H1 (cell line): ENCODE results near the gene RPL3. TPM values are rescaled to one million over a fixed set of nuclear protein-coding genes. Genes with fewer than 3 reads are reported as not detected.

ENCODE experiments used
- CHD7 ChIP-seq: fragments of 300-600 bp; sonication (generic); IDR thresholded peaks from 2 replicates; pipeline ENCODE4 v1.7.1; 2012; ENCODE audit warnings: low read length, moderate library complexity, mild to moderate bottlenecking, inconsistent platforms; ENCODE audit not compliant: insufficient replicate concordance
- MAFK ChIP-seq: IDR thresholded peaks from 2 replicates; pipeline ENCODE4 v1.6.1; 2012; ENCODE audit warnings: low read depth, mild to moderate bottlenecking, improper control_type of control experiment, low read length
- NANOG ChIP-seq: IDR thresholded peaks from 2 replicates; pipeline ENCODE4 v1.6.1; 2011; ENCODE audit warnings: low read length, low read depth, mild to moderate bottlenecking, inconsistent platforms; ENCODE audit not compliant: insufficient read depth, poor library complexity, severe bottlenecking
- POLR2AphosphoS5 ChIP-seq: IDR thresholded peaks from 2 replicates; pipeline ENCODE4 v1.6.1; 2011; ENCODE audit warnings: low read depth, low read length
- RAD21 ChIP-seq, 2 experiments: IDR thresholded peaks in 1 of 2; conservative IDR thresholded peaks in 1 of 2; 2 replicates each; pipeline ENCODE4 v1.6.1; 2011; ENCODE audit warnings: low read depth in 2 of 2, low read length in 2 of 2, improper control_type of control experiment in 1 of 2, inconsistent platforms in 1 of 2, mild to moderate bottlenecking in 1 of 2, moderate library complexity in 1 of 2
- RFX5 ChIP-seq: IDR thresholded peaks from 2 replicates; pipeline ENCODE4 v1.6.1; 2011; ENCODE audit warnings: low read depth, low read length, improper control_type of control experiment, borderline replicate concordance
- TBP ChIP-seq: IDR thresholded peaks from 2 replicates; pipeline ENCODE4 v1.6.1; 2011; ENCODE audit warnings: low read depth, low read length, improper control_type of control experiment
- polyA plus RNA-seq, 7 experiments: library from polyadenylated mRNA; depleted of rRNA in 3 of 7; stranded (reverse) in 5 of 7; unstranded in 2 of 7; fragments of >200 nt in 5 of 7; fragments of 200-250 nt in 2 of 7; gene quantifications; 1 replicate in 5 of 7; 2 replicates in 1 of 7; 4 replicates in 1 of 7; pipeline versions ENCODE4 v1.2.1 to v1.2.3, GENCODE V29; 2011 to 2013; ENCODE audit warnings: missing spikeins in 2 of 7, mixed read lengths in 2 of 7
- total RNA-seq: library from RNA; stranded (reverse); fragmentation: NEBNext Ultra II Directional; extraction: Animal tissue kit (Norgen Biotek cat#: 25700); gene quantifications from 2 replicates; pipeline ENCODE4 v1.2.1, GENCODE V29; 2021

RPL3 gene
- total and polyA plus RNA-seq, 2 of the 8 experiments (the other 6 are each of a cell fraction or from before 2014, with no cell fraction given) = 2,865 to 5,466 TPM

GRCh38 chr22:39301108-39301507 lies 18.3 kb downstream of the RPL3 start (continued):
- no peak for TF ChIP-seq CHD7
- no peak for TF ChIP-seq NANOG
- no peak for TF ChIP-seq POLR2AphosphoS5
- no peak for TF ChIP-seq RAD21 (IDR thresholded peaks at IDR 0.05 in 1 of 2, conservative IDR thresholded peaks at IDR 0.05 in 1 of 2; ENCODE audit: low read depth in 2 of 2, low read length in 2 of 2)
- TF ChIP-seq MAFK = no peak
- TF ChIP-seq RFX5 = no peak
- TF ChIP-seq TBP = no peak
